Neuron (in vitro differentiated cells): ENCODE results near the gene RSL1D1.

ENCODE experiments used
- H2AFZ ChIP-seq: one replicate; pipeline ENCODE4 v1.6.1; 2013; ENCODE audit warnings: low read depth, mild to moderate bottlenecking, inconsistent platforms, low read length, moderate library complexity
- H3K27me3 ChIP-seq: one replicate; pipeline ENCODE4 v1.6.1; 2013; ENCODE audit warnings: low read length; ENCODE audit not compliant: insufficient read depth
- H3K36me3 ChIP-seq: one replicate; pipeline ENCODE4 v1.6.1; 2013; ENCODE audit warnings: low read length; ENCODE audit not compliant: insufficient read depth
- H3K4me1 ChIP-seq: one replicate; pipeline ENCODE4 v1.6.1; 2013; ENCODE audit warnings: low read length; ENCODE audit not compliant: insufficient read depth
- H3K4me3 ChIP-seq: 2 replicates; pipeline ENCODE4 v1.5.1; 2013; ENCODE audit warnings: mild to moderate bottlenecking, low read length, moderate library complexity
- H3K9me3 ChIP-seq: one replicate; pipeline ENCODE4 v1.6.1; 2013; ENCODE audit warnings: low read length

RSL1D1 gene

DNA sequence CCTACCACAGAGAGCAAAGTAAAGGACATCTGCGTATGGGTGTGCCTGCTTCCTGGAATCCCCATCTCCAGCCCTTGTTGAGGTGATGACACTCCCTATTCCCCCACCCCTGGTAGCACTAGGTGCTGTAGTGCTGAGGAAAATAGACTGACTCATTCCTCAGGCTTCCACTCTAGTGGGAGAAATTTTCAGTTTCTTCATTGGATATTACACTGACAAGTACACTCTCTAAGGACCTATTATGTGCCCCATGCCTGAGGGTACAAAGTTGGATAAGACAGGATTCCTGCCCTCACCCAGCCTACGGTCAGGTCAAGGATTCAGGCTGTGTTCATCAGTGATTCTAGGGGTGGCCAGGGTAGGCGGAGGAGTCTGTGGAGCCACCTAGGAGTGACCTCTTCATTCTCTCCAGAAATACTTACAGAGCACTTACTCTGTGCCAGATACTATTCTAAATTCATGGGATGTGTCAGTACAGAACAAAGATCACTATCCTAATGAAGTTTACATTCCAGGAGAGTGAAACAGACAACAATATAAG, 49.8 kb downstream of the RSL1D1 start:
- H3K4me1 ChIP-seq, result peaks cover 9% of the 10 kb centered on the region
- H2AFZ ChIP-seq, result no peak overlapping the region
- no peaks in the 10 kb centered on the region for H3K27me3 ChIP-seq
- H3K9me3 ChIP-seq, result no peaks in the 10 kb centered on the region
- H3K36me3 ChIP-seq, result no peaks in the 10 kb centered on the region
- H3K4me3 ChIP-seq, result no peak overlapping the region

DNA sequence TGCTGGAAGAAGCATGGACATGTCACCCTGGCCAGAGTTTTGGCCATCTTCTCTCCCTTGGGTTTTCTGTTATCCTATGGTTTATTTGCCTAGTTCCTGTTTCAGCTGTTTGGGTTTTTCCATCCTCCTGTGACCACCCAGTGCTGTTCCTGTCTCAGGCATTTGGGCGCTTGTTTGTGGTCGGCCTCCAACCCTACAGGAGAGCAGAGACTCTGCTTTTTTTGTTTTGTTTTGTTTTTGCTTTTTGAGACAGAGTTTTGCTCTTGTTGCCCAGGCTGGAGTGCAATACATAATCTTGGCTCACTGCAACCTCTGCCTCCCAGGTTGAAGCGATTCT, 51.0 kb downstream of the RSL1D1 start:
- H3K9me3 ChIP-seq, result no peaks in the 10 kb centered on the region
- no peak overlapping the region for H2AFZ ChIP-seq
- H3K4me3 ChIP-seq, result no peak overlapping the region
- H3K36me3 ChIP-seq, result no peaks in the 10 kb centered on the region
- no peaks in the 10 kb centered on the region for H3K27me3 ChIP-seq
- peaks cover 16% of the 10 kb centered on the region for H3K4me1 ChIP-seq

GRCh38 chr16:11799509-11800381, 51.6 kb downstream of the RSL1D1 start:
- Histone ChIP-seq H3K4me3 (no peak overlapping the region), H3K4me1 (peaks cover 18% of the 10 kb centered on the region), H2AFZ (no peak overlapping the region), H3K36me3 (peaks cover 4% of the 10 kb centered on the region), H3K9me3 (no peaks in the 10 kb centered on the region), H3K27me3 (no peaks in the 10 kb centered on the region)

DNA sequence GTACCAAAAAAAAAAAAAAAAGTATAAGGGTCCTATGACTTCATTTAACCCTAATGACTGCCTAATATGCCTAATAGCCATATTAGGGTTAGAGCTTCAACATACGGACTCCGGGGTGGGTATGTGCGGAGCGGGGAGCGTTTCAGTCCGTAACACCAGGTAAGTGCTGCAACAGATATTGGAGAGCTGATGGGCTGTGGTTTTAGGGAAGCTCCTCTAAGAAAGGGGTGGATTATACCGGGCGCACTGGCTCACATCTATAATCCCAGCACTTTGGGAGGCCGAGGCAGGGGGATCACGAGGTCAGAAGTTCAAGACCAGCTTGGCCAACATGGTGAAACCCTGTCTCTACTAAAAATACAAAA, 52.3 kb downstream of the RSL1D1 start:
- Histone ChIP-seq H2AFZ (no peak overlapping the region), H3K4me1 (peaks cover 18% of the 10 kb centered on the region), H3K27me3 (no peaks in the 10 kb centered on the region), H3K4me3 (peak overlapping the region; percentile 72), H3K36me3 (peaks cover 6% of the 10 kb centered on the region), H3K9me3 (no peaks in the 10 kb centered on the region)

- Histone ChIP-seq H3K27me3 (no peaks in the 10 kb centered on the region), H3K4me3 (peak overlapping the region; percentile 72), H3K4me1 (peaks cover 18% of the 10 kb centered on the region), H3K36me3 (peaks cover 6% of the 10 kb centered on the region), H2AFZ (peak overlapping the region; percentile 27), H3K9me3 (no peaks in the 10 kb centered on the region)
Measured at GRCh38 chr16:11797957-11798299, 53.4 kb downstream of the RSL1D1 start.

GRCh38 chr16:11797166-11797956, 54.0 kb downstream of the RSL1D1 start, which contains the start of gene ZC3H7A:
Gene ZC3H7A (minus strand): TSS chr16:11797258. CDS start chr16:11782354, 14,904 bp downstream.
- H3K4me1 ChIP-seq, result peaks cover 18% of the 10 kb centered on the region
- peaks cover 6% of the 10 kb centered on the region for H3K36me3 ChIP-seq
- H3K9me3 ChIP-seq, result no peaks in the 10 kb centered on the region

GRCh38 chr16:11796227-11797165, 54.8 kb downstream of the RSL1D1 start:
- no peaks in the 10 kb centered on the region for H3K9me3 ChIP-seq

More at GRCh38 chr16:11797166-11797956, 54.0 kb downstream of the RSL1D1 start, which contains the start of gene ZC3H7A:
- H2AFZ ChIP-seq, result peak within 1 kb of the TSS; percentile 84
- H3K4me3 ChIP-seq, result peak within 1 kb of the TSS; percentile 91
- H3K27me3 ChIP-seq, result no peaks in the 10 kb centered on the region

DNA sequence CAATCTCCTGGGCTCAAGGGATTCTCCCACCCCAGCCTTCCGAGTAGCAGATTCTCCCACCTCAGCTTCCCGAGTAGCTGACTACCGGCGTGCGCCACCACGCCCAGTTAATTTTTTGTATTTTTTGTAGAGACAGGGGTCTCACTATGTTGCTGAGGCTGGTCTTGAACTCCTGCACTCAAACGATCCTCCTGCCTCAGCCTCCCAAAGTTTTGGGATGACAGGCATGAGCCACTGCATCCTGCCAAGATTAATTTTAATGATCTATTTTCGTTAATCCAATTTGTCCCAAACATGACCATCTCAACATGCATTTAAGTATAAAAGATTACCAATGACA, 55.5 kb downstream of the RSL1D1 start:
- H3K36me3 ChIP-seq, result peaks cover 6% of the 10 kb centered on the region
- H3K4me1 ChIP-seq, result peaks cover 23% of the 10 kb centered on the region
- no peaks in the 10 kb centered on the region for H3K27me3 ChIP-seq
- peak overlapping the region; percentile 91 for H3K4me3 ChIP-seq
- no peaks in the 10 kb centered on the region for H3K9me3 ChIP-seq
- H2AFZ ChIP-seq, result no peak overlapping the region

More at GRCh38 chr16:11796227-11797165, 54.8 kb downstream of the RSL1D1 start:
- Histone ChIP-seq H3K4me3 (peak overlapping the region; percentile 91), H3K36me3 (peaks cover 6% of the 10 kb centered on the region), H2AFZ (peak overlapping the region; percentile 84), H3K27me3 (no peaks in the 10 kb centered on the region), H3K4me1 (peaks cover 19% of the 10 kb centered on the region)

- H2AFZ ChIP-seq, result no peak overlapping the region
- H3K4me3 ChIP-seq, result peak overlapping the region; percentile 91
- no peaks in the 10 kb centered on the region for H3K9me3 ChIP-seq
- H3K36me3 ChIP-seq, result peaks cover 6% of the 10 kb centered on the region
- H3K27me3 ChIP-seq, result no peaks in the 10 kb centered on the region
- H3K4me1 ChIP-seq, result peaks cover 23% of the 10 kb centered on the region
Measured at GRCh38 chr16:11794996-11795886, 56.1 kb downstream of the RSL1D1 start.

GRCh38 chr16:11794447-11794846, 56.9 kb downstream of the RSL1D1 start:
- peaks cover 23% of the 10 kb centered on the region for H3K4me1 ChIP-seq
- H3K36me3 ChIP-seq, result peaks cover 9% of the 10 kb centered on the region
- no peaks in the 10 kb centered on the region for H3K27me3 ChIP-seq
- no peak overlapping the region for H3K4me3 ChIP-seq
- no peaks in the 10 kb centered on the region for H3K9me3 ChIP-seq
- no peak overlapping the region for H2AFZ ChIP-seq

- H3K27me3 ChIP-seq, result no peaks in the 10 kb centered on the region
- peaks cover 9% of the 10 kb centered on the region for H3K36me3 ChIP-seq
- peaks cover 20% of the 10 kb centered on the region for H3K4me1 ChIP-seq
- H2AFZ ChIP-seq, result no peak overlapping the region
- no peak overlapping the region for H3K4me3 ChIP-seq
- H3K9me3 ChIP-seq, result no peaks in the 10 kb centered on the region
Measured at GRCh38 chr16:11793840-11794239, 57.5 kb downstream of the RSL1D1 start.
